SK-N-SH (cell line): ENCODE results near the gene ADRA2B. TPM values are rescaled to one million over a fixed set of nuclear protein-coding genes. Genes with fewer than 3 reads are reported as not detected.

Experiments used
- CTCF ChIA-PET: fragments of 300-600, 350-600 bp; formaldehyde crosslinking; extraction: SDS; loops from one replicate; lab custom pipeline; 2021; lab: Yijun Ruan, JAX
- POLR2A ChIA-PET: fragments of 350-600 bp; sonication (Branson Sonifier 250); formaldehyde crosslinking; extraction: SDS; loops from one replicate; lab custom pipeline; 2020; ENCODE audit warnings: antibody characterized with exemption, inconsistent platforms; lab: Yijun Ruan, JAX
- DNase-seq: peaks from one replicate; pipeline ENCODE4 v3.0.0; 2012
- H2AFZ ChIP-seq: fragments of 200-600 bp; sonication (generic); 2 replicates; pipeline ENCODE4 v1.8.1; 2016; ENCODE audit warnings: antibody characterized with exemption, mild to moderate bottlenecking, low read depth
- H3F3A ChIP-seq: fragments of 200-600 bp; sonication (generic); replicated peaks from 2 replicates; pipeline ENCODE3; 2016; ENCODE audit warnings: antibody characterized with exemption, mild to moderate bottlenecking; ENCODE audit not compliant: insufficient read depth
- H3K27ac ChIP-seq, 2 experiments: fragments of 200-500 bp in 1 of 2; fragments of 200-600 bp in 1 of 2; sonication (Bioruptor generic) in 1 of 2; sonication (generic), shearing (Covaris generic) in 1 of 2; 2 replicates each; pipeline versions ENCODE4 v1.5.1 to v1.6.1; 2014 to 2016; ENCODE audit warnings: low read depth in 2 of 2, inconsistent platforms in 1 of 2, low read length in 1 of 2, mild to moderate bottlenecking in 1 of 2, mixed read lengths in 1 of 2
- H3K27me3 ChIP-seq: fragments of 200-600 bp; sonication (generic), shearing (Covaris generic); 2 replicates; pipeline ENCODE4 v1.6.1; 2016; ENCODE audit warnings: mixed run types; ENCODE audit not compliant: insufficient read depth
- H3K36me3 ChIP-seq, 2 experiments: fragments of 200-500 bp in 1 of 2; fragments of 200-600 bp in 1 of 2; sonication (Bioruptor generic) in 1 of 2; sonication (generic) in 1 of 2; replicated peaks in 1 of 2; 2 replicates each; pipeline versions ENCODE3 to v1.5.1; 2014 to 2016; ENCODE audit warnings: low read length in 1 of 2, mild to moderate bottlenecking in 1 of 2; ENCODE audit not compliant: insufficient read depth in 2 of 2, control insufficient read depth in 1 of 2
- H3K4me1 ChIP-seq, 2 experiments: fragments of 200-500 bp in 1 of 2; fragments of 200-600 bp in 1 of 2; sonication (Bioruptor generic) in 1 of 2; sonication (generic), shearing (Covaris generic) in 1 of 2; 2 replicates each; pipeline versions ENCODE4 v1.5.1 to v1.6.1; 2014 to 2016; ENCODE audit warnings: low read depth in 1 of 2, low read length in 1 of 2, mixed run types in 1 of 2; ENCODE audit not compliant: insufficient read depth in 2 of 2, control insufficient read depth in 1 of 2
- H3K4me2 ChIP-seq: fragments of 200-600 bp; sonication (generic), shearing (Covaris generic); 2 replicates; pipeline ENCODE4 v1.6.1; 2017; ENCODE audit warnings: mixed run types
- H3K4me3 ChIP-seq, 2 experiments: fragments of 200-500 bp in 1 of 2; fragments of 200-600 bp in 1 of 2; sonication (Bioruptor generic) in 1 of 2; sonication (generic), shearing (Covaris generic) in 1 of 2; 2 replicates each; pipeline versions ENCODE4 v1.5.1 to v1.8.1; 2014 to 2016; ENCODE audit warnings: low read depth in 2 of 2, inconsistent platforms in 1 of 2, low read length in 1 of 2, mild to moderate bottlenecking in 1 of 2, mixed read lengths in 1 of 2, moderate library complexity in 1 of 2
- H3K79me2 ChIP-seq: fragments of 200-600 bp; sonication (generic); 2 replicates; pipeline ENCODE4 v1.8.1; 2017; ENCODE audit warnings: mild to moderate bottlenecking; ENCODE audit not compliant: insufficient read depth
- H3K9ac ChIP-seq: fragments of 200-600 bp; sonication (generic); 2 replicates; pipeline ENCODE4 v1.6.1; 2017; ENCODE audit warnings: mixed run types
- H3K9me2 ChIP-seq: fragments of 200-600 bp; sonication (generic); 2 replicates; pipeline ENCODE4 v1.6.1; 2017; ENCODE audit warnings: mixed run types
- H3K9me3 ChIP-seq: fragments of 200-600 bp; sonication (generic); 2 replicates; pipeline ENCODE4 v1.6.1; 2017; ENCODE audit warnings: mixed run types, mild to moderate bottlenecking, moderate library complexity
- H4K20me1 ChIP-seq: fragments of 200-600 bp; sonication (generic); 2 replicates; pipeline ENCODE4 v1.6.1; 2017; ENCODE audit warnings: mild to moderate bottlenecking, mixed run types; ENCODE audit not compliant: insufficient read depth
- CHD2 ChIP-seq: fragments of 150-350 bp; IDR thresholded peaks from 2 replicates; pipeline ENCODE4 v1.6.1; 2018; ENCODE audit warnings: low read length; ENCODE audit not compliant: partially characterized antibody
- ELF1 ChIP-seq: IDR thresholded peaks from 2 replicates; pipeline ENCODE4 v1.4.0; 2012
- EZH2phosphoT487 ChIP-seq: fragments of 200-600 bp; sonication (generic); IDR thresholded peaks from 2 replicates; pipeline ENCODE4 v1.6.1; 2017; ENCODE audit warnings: low read depth, mixed run types, mild to moderate bottlenecking, antibody characterized with exemption, moderate library complexity, borderline replicate concordance
- FOXJ3 ChIP-seq: sonication (generic); formaldehyde crosslinking; IDR thresholded peaks from 2 replicates; pipeline ENCODE4 v1.5.1; 2020; ENCODE audit warnings: mild to moderate bottlenecking, missing genetic modification reagents
- FOXM1 ChIP-seq: IDR thresholded peaks from 2 replicates; pipeline ENCODE4 v1.4.0; 2012; ENCODE audit warnings: low read depth, mild to moderate bottlenecking
- GABPA ChIP-seq: IDR thresholded peaks from 2 replicates; pipeline ENCODE4 v1.4.0; 2012; ENCODE audit warnings: low read depth, mild to moderate bottlenecking
- JUND ChIP-seq: IDR thresholded peaks from 2 replicates; pipeline ENCODE4 v1.4.0; 2012
- MAX ChIP-seq: IDR thresholded peaks from 2 replicates; pipeline ENCODE4 v1.4.0; 2012; ENCODE audit warnings: low read depth
- MEF2A ChIP-seq: IDR thresholded peaks from 2 replicates; pipeline ENCODE4 v1.4.0; 2012; ENCODE audit warnings: low read depth, borderline replicate concordance
- MXI1 ChIP-seq: IDR thresholded peaks from 2 replicates; pipeline ENCODE4 v1.6.1; 2012; ENCODE audit warnings: mild to moderate bottlenecking, low read depth, low read length, improper control_type of control experiment
- NFIC ChIP-seq: IDR thresholded peaks from 2 replicates; pipeline ENCODE4 v1.4.0; 2012; ENCODE audit warnings: borderline replicate concordance
- NRF1 ChIP-seq: IDR thresholded peaks from 2 replicates; pipeline ENCODE4 v1.6.1; 2012; ENCODE audit warnings: low read depth, mild to moderate bottlenecking, low read length
- RAD21 ChIP-seq: IDR thresholded peaks from 2 replicates; pipeline ENCODE4 v1.6.1; 2012; ENCODE audit warnings: mild to moderate bottlenecking, low read length
- SIN3A ChIP-seq: IDR thresholded peaks from 2 replicates; pipeline ENCODE4 v1.6.1; 2012; ENCODE audit warnings: low read depth, mild to moderate bottlenecking, low read length, moderate library complexity, borderline replicate concordance
- SMC3 ChIP-seq: IDR thresholded peaks from 2 replicates; pipeline ENCODE4 v1.6.1; 2012; ENCODE audit warnings: low read depth, low read length, improper control_type of control experiment
- TAF1 ChIP-seq: IDR thresholded peaks from 2 replicates; pipeline ENCODE4 v1.6.1; 2012; ENCODE audit warnings: low read depth, mild to moderate bottlenecking, low read length, moderate library complexity, borderline replicate concordance
- TCF12 ChIP-seq: IDR thresholded peaks from 2 replicates; pipeline ENCODE4 v1.4.0; 2012
- TEAD4 ChIP-seq: IDR thresholded peaks from 2 replicates; pipeline ENCODE4 v1.4.0; 2012; ENCODE audit warnings: mild to moderate bottlenecking, borderline replicate concordance; ENCODE audit not compliant: insufficient read depth
- ZBTB33 ChIP-seq: IDR thresholded peaks from 2 replicates; pipeline ENCODE4 v1.4.0; 2012; ENCODE audit warnings: low read depth, borderline replicate concordance
- WGBS: methylation state at CpG from one replicate; pipeline ENCODE4 v1.1.6; 2017; ENCODE audit warnings: low lambda C conversion rate; 5-methylcytosine and 5-hydroxymethylcytosine counted together
- polyA plus RNA-seq, 3 experiments: library from polyadenylated mRNA; depleted of rRNA; stranded (reverse); fragments of >200 nt; gene quantifications; 2 replicates each; pipeline ENCODE4 v1.2.3, GENCODE V29; 2012
- TF ChIP-seq, protein P1 (sequence below): fragments of 200-600 bp; sonication (generic); IDR thresholded peaks from 2 replicates; pipeline ENCODE4 v1.6.1; 2017; ENCODE audit warnings: antibody characterized with exemption, mild to moderate bottlenecking, moderate library complexity

Gene ADRA2B
- polyA plus RNA-seq, 1 of the 3 experiments (the other 2 are of a cell fraction): not detected

DNA sequence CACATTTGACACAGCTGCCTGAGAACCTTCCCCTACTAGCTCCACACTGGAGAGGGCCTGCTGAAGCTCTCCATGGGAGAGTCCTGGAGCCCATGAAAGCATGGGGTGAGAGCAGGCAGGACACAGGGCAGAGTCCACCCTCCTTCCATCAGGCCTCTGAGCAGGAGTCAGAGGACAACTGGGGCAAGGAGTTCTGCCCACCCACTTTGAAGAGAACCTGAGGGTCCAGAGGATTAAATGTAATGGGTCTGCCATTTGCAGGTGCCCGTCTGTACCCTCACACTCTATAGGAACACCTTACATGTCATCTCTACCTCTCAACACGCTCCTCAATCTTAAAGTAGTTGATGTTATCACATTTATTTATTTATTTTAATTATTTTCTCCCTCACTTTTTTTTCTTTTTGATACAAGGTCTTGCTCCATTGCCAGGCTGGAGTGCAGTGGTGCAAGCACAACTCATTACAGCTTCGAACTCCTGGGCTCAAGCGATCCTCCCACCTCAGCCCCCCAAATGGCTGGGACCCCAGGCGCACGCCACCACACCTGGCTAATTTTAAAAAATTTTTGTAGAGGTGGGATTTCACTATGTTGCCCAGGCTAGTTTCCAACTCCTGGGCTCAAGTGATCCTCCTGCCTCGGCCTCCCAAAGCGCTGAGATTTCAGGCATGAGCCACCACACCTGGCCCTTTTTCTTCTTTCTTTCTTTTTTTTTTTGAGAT lies 10.2 kb downstream of the ADRA2B start:
- Histone ChIP-seq H3K79me2 (no peaks in the 10 kb centered on the region), H3F3A (no peaks in the 10 kb centered on the region), H3K36me3 (no peaks in the 10 kb centered on the region), H3K4me1 (peaks cover 0 to 14% of the 10 kb centered on the region in 2 experiments; a peak in 1 of 4 replicates), H3K27me3 (no peaks in the 10 kb centered on the region), H2AFZ (no peak overlapping the region), H3K9ac (no peak overlapping the region), H3K4me2 (no peak overlapping the region), H3K9me3 (no peaks in the 10 kb centered on the region), H4K20me1 (no peaks in the 10 kb centered on the region), H3K27ac (no peak overlapping the region), H3K4me3 (no peak overlapping the region), H3K9me2 (no peaks in the 10 kb centered on the region)
- WGBS: 77% methylated on average over 8 of the region's 8 CpGs
- ChIA-PET POLR2A (no interaction called here), CTCF (no interaction called here)
- DNase-seq: no peak
- TF ChIP-seq CHD2 (no peak), JUND (no peak), EZH2phosphoT487 (no peak), MAX (no peak), MEF2A (no peak), TAF1 (no peak), TCF12 (no peak), NFIC (no peak), RAD21 (no peak), SMC3 (no peak), ELF1 (no peak), SIN3A (no peak), FOXM1 (no peak)
- TF ChIP-seq, protein P1, sequence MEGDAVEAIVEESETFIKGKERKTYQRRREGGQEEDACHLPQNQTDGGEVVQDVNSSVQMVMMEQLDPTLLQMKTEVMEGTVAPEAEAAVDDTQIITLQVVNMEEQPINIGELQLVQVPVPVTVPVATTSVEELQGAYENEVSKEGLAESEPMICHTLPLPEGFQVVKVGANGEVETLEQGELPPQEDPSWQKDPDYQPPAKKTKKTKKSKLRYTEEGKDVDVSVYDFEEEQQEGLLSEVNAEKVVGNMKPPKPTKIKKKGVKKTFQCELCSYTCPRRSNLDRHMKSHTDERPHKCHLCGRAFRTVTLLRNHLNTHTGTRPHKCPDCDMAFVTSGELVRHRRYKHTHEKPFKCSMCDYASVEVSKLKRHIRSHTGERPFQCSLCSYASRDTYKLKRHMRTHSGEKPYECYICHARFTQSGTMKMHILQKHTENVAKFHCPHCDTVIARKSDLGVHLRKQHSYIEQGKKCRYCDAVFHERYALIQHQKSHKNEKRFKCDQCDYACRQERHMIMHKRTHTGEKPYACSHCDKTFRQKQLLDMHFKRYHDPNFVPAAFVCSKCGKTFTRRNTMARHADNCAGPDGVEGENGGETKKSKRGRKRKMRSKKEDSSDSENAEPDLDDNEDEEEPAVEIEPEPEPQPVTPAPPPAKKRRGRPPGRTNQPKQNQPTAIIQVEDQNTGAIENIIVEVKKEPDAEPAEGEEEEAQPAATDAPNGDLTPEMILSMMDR: no peak

GRCh38 chr2:96105152-96105915 lies 11.0 kb downstream of the ADRA2B start:
- H3K9ac ChIP-seq: no peak overlapping the region
- no peaks in the 10 kb centered on the region for H3F3A ChIP-seq
- H3K9me3 ChIP-seq: no peaks in the 10 kb centered on the region
- H3K36me3 ChIP-seq: no peaks in the 10 kb centered on the region
- H3K27ac ChIP-seq: no peak overlapping the region
- WGBS: 37% methylated on average over 3 of the region's 3 CpGs
- H3K4me2 ChIP-seq: no peak overlapping the region
- no peak overlapping the region for H3K4me3 ChIP-seq
- DNase-seq: no peak
- H3K27me3 ChIP-seq: no peaks in the 10 kb centered on the region
- ChIA-PET CTCF (interaction anchor here (1.5 to 1.7 kb wide), 2 partner anchors 11 to 112 kb away, joined by 4 to 7 read pairs; no protein-coding TSS in a partner anchor), POLR2A (no interaction called here)
- H3K79me2 ChIP-seq: no peaks in the 10 kb centered on the region
- H4K20me1 ChIP-seq: no peaks in the 10 kb centered on the region
- H3K4me1 ChIP-seq: peaks cover 0 to 15% of the 10 kb centered on the region in 2 experiments; a peak in 1 of 4 replicates
- no peak overlapping the region for H2AFZ ChIP-seq
- H3K9me2 ChIP-seq: no peaks in the 10 kb centered on the region
- TF ChIP-seq FOXJ3 (CRISPR knock-in tag) (no peak), MXI1 (no peak), SMC3 (no peak), ZBTB33 (no peak), RAD21 (no peak), GABPA (no peak), TEAD4 (no peak), SIN3A (no peak), MAX (no peak), NRF1 (no peak)
- TF ChIP-seq, protein P1: no peak
